Loucy (cell line): ENCODE data around the gene MAST4.

Experiments
- EZH2phosphoT487 ChIP-seq: fragments of 200-600 bp; IDR thresholded peaks from 2 replicates; pipeline ENCODE4 v1.6.1; 2018; ENCODE audit warnings: antibody characterized with exemption, mild to moderate bottlenecking, moderate library complexity, borderline replicate concordance
- TF ChIP-seq, protein P1 (sequence below): fragments of 200-600 bp; sonication (generic); conservative IDR thresholded peaks from 2 replicates; pipeline ENCODE4 v1.5.1; 2014; ENCODE audit warnings: mild to moderate bottlenecking, antibody characterized with exemption, low read length

DNA sequence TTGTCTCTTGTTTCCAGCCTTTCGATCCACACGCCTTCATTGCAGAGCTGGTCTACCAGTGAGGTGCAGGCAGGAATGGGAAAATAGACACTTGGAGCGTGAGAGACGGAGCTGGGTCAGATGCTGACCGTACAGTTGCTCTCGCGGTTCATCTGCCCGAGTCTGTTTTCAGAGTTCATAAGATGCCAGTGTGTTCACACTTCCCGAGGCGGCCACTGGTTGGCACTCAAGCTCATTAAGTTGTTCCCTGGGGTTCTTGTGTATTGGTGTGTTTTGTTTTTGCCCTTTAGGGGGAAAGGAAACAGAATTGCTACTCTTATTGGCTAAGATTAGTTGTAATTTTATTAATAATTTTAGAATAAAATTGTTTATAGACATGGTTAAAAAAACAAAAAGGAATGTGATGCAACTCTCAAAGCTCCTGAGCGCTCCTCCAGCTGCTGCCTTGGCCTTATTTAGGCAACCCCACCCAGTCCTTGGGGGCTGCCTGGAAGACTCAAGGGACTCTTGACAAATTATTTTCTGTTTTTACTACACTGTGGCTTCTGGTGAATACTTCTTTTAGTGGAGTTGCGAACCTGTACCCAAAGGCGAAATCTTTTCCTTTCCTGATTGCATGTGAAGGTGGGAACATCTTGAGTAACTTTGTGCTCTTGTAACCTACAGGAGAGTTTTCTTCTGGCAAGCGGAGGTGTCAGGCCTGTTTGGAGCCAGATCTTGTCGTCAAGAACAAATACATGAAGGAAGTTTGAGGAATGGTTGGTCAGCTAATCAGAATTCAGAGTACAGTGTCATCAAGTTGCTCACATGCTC, 146.1 kb downstream of the MAST4 start:
- TF ChIP-seq, protein P1, sequence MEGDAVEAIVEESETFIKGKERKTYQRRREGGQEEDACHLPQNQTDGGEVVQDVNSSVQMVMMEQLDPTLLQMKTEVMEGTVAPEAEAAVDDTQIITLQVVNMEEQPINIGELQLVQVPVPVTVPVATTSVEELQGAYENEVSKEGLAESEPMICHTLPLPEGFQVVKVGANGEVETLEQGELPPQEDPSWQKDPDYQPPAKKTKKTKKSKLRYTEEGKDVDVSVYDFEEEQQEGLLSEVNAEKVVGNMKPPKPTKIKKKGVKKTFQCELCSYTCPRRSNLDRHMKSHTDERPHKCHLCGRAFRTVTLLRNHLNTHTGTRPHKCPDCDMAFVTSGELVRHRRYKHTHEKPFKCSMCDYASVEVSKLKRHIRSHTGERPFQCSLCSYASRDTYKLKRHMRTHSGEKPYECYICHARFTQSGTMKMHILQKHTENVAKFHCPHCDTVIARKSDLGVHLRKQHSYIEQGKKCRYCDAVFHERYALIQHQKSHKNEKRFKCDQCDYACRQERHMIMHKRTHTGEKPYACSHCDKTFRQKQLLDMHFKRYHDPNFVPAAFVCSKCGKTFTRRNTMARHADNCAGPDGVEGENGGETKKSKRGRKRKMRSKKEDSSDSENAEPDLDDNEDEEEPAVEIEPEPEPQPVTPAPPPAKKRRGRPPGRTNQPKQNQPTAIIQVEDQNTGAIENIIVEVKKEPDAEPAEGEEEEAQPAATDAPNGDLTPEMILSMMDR: peak; percentile 60
- TF ChIP-seq EZH2phosphoT487: no peak
